GM20000 (cell line): ENCODE results near the gene GCN1.

Experiments
- DNase-seq: peaks from one replicate; pipeline ENCODE4 v3.0.0; 2012; ENCODE audit warnings: low spot score
- TF ChIP-seq, protein P1 (sequence below): IDR thresholded peaks from 2 replicates; pipeline ENCODE4 v1.5.1; 2012; ENCODE audit warnings: mild to moderate bottlenecking, control low read depth; ENCODE audit errors: extremely low read depth, missing control alignments

Gene GCN1, protein sequence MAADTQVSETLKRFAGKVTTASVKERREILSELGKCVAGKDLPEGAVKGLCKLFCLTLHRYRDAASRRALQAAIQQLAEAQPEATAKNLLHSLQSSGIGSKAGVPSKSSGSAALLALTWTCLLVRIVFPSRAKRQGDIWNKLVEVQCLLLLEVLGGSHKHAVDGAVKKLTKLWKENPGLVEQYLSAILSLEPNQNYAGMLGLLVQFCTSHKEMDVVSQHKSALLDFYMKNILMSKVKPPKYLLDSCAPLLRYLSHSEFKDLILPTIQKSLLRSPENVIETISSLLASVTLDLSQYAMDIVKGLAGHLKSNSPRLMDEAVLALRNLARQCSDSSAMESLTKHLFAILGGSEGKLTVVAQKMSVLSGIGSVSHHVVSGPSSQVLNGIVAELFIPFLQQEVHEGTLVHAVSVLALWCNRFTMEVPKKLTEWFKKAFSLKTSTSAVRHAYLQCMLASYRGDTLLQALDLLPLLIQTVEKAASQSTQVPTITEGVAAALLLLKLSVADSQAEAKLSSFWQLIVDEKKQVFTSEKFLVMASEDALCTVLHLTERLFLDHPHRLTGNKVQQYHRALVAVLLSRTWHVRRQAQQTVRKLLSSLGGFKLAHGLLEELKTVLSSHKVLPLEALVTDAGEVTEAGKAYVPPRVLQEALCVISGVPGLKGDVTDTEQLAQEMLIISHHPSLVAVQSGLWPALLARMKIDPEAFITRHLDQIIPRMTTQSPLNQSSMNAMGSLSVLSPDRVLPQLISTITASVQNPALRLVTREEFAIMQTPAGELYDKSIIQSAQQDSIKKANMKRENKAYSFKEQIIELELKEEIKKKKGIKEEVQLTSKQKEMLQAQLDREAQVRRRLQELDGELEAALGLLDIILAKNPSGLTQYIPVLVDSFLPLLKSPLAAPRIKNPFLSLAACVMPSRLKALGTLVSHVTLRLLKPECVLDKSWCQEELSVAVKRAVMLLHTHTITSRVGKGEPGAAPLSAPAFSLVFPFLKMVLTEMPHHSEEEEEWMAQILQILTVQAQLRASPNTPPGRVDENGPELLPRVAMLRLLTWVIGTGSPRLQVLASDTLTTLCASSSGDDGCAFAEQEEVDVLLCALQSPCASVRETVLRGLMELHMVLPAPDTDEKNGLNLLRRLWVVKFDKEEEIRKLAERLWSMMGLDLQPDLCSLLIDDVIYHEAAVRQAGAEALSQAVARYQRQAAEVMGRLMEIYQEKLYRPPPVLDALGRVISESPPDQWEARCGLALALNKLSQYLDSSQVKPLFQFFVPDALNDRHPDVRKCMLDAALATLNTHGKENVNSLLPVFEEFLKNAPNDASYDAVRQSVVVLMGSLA (N-terminal part only)

DNA sequence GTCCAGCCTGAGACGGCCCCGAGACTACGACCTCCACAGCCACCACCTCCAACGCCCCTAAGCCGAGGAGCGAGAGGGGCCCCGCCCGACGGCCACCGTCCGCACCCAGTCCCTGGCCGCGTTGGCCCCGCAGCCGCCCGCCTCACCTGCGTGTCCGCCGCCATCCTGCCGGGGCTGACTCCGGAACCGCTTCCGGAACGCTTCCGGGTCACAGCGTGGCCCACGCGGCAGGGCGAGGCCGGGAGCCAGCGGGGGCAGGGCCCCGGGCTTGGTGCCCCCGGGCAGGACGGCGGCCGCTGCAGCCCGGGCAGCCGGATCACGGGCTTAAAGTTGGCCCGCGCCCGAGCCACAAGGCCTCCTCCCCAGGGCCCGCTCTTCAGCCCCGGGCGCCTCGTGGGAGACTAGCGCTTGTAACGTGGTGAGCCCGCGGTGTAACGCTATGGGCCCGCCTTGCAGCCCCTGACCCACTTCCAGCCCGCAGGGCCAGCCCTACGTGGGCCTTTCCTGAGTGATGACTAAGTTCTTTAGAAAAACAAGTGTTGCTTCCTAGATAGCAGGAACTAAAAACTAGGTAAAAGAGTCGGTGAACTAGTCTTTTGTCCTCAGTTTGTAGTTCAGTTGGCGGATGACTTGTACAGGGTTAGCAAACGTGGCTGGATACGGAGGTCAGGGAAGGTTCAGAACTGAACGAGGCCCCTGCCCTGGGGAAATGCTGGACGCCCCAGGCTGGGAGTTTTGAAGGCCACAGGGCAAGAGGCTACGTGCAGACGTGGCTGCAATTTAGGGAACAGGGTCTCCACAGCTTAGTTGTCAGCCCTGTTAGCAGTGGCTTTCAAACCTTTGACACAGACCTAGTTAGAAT is at the start of gene GCN1:
TSS of gene GCN1 (minus strand) at position 182 of the 862 bp plus-strand sequence. CDS start at position 164, 18 bp downstream.
- DNase-seq: peak; percentile 92
- TF ChIP-seq, protein P1, sequence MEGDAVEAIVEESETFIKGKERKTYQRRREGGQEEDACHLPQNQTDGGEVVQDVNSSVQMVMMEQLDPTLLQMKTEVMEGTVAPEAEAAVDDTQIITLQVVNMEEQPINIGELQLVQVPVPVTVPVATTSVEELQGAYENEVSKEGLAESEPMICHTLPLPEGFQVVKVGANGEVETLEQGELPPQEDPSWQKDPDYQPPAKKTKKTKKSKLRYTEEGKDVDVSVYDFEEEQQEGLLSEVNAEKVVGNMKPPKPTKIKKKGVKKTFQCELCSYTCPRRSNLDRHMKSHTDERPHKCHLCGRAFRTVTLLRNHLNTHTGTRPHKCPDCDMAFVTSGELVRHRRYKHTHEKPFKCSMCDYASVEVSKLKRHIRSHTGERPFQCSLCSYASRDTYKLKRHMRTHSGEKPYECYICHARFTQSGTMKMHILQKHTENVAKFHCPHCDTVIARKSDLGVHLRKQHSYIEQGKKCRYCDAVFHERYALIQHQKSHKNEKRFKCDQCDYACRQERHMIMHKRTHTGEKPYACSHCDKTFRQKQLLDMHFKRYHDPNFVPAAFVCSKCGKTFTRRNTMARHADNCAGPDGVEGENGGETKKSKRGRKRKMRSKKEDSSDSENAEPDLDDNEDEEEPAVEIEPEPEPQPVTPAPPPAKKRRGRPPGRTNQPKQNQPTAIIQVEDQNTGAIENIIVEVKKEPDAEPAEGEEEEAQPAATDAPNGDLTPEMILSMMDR: no peak

DNA sequence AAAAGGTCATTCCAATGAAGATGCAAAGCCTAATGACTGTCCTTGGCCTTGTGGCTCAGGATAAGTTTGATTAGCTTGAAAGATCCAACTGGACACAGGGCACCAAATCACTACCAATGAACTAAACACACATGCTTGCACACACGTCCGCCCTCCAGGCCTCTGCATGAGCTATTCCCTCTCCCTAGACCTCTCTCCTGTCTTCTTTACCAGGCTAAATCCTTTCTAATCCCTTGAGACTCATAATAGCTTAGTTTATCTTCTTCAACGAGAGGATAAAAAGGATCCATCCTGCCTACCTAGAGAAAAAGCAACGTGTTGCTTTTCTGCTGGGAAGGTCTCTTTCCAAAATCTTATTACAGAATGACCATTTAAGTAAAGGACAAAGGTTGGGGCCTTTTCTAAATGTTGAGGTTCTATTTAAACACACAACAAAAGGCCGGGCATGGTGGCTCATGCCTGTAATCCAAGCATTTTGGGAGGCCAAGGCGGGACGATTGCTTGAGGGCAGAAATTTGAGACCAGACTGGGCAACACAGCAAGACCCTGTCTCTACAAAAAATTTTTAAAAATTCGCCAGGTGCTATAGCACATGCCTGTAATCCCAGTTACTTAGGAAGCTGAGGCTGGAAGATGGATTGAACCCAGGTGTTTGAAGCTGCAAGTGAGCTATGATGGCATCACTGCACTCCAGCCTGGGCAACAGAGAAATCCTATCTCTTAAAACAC is 48.6 kb upstream of the GCN1 start:
- TF ChIP-seq, protein P1: no peak

DNA sequence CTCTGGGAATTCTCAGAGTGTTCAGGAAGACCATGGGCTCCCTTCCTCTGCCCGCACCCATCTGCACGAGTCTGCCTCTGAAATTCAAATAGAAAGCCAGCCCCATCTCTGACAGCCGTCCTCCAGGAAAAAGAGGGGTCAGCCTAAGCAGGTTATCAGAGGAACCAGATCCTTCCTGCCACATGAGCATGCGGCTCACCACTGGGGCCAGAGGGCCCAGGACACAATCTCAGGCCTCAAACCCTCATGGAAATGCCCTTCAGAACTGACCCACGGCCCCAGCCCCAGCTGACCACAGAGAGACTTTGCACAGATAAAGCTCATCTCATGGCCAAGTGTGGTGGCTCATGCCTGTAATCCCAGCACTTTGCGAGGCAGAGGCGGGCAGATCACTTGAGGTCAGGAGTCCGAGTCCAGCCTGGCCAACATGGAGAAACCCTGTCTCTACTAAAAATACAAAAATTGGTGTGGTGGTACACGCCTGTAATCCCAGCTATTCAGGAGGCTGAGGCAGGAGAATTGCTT is 47.8 kb upstream of the GCN1 start:
- TF ChIP-seq, protein P1: no peak
- no peak for DNase-seq

More for the DNA sequence above, 48.6 kb upstream of the GCN1 start:
- DNase-seq: no peak

DNA sequence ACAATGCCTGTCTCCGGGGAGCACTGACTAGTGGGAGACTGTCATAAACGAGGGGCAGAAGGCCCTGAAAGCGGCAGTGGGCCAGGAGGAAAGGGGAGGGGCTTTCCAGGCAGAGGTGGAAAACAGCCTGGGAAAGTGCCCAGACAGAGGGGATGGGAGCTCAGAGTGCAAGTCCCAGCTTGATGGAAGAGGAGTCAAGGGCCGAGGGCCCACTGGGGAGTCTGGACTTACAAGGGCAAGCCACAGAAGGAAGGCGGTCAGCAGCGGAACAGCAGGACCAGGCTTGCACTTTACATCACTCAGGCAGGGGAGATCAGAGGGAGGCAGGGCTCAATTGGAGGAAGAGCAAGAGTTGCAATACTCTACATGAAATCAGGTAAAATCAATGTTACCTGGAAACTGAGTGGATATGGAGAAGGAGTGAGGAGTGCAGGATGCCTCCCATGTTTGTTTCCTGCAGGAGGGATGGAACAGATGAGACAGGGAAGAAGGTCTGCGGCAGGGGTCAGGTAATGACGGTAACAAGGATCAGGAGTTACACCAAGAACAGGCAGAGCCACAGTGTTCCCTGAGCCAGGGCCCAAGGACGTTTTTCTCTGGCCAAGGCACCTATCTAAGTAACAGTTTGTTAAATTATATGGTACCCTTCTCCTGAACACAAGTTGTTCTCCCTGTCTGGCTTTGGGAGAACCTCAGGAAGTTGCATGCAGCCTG is 47.2 kb upstream of the GCN1 start:
- no peak for DNase-seq
- TF ChIP-seq, protein P1: no peak

DNA sequence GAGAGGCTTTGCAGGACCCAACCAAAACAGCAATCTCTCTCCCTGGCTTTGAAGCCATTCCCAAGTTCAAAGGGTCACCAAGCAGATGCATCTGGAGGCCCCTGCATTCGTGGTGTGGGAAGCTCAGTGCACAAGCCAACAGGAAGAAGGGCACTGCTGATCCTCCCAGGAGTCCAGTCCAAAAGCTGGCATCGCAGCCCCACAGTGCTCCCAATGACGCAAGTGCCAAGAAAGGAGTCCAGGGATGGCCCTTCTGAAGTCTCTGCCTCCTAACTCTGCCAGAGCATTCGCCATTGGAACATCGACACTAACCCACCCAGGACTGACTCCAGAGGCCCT is 45.9 kb upstream of the GCN1 start:
- TF ChIP-seq, protein P1: no peak
- no peak for DNase-seq
